GM19240 (cell line): ENCODE data around the gene STK39.

ENCODE experiments used
- DNase-seq: peaks from one replicate; pipeline ENCODE4 v3.0.0; 2011; ENCODE audit warnings: low spot score; ENCODE audit not compliant: insufficient read length

The STK39 gene

GRCh38 chr2:168052773-168053172, 194.6 kb downstream of the STK39 start:
- DNase-seq: no peak

DNA sequence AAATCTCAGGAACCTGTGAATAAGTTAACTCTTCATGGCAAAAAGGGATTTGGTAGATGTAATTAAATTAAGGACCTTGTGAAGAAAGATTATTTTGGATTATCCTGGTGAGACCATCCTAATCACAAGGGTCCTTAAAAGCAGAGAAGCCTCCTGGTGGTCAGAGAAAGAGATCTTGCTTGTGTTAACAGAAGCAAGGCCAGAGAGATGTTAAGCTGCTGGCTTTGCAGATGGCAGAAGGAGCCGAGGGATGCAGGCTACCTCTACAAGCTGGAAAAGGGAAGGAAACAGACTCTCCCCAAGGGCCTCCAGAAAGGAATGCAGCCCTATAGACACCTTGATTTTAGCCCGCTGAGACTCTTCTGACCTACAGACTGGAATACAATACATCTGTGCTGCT, 197.0 kb downstream of the STK39 start:
- no peak for DNase-seq

DNA sequence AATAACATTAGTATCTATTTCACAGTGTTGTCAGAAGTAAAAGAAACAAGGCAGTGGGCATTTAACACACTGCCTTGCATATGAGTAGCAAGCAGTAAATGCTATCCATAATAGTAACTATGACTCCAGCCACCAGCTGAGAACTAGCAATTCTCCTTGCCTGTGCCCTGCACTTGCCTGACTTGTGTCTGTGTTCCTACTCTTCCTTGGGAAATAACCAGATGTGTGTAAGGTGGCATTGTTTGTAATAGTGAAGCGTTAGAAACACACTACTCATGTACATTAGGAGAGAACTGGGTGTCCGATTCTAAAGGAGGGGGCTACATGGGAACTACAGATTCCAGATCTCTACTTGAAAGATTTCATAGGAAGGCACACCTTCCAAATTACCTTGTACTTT, 197.8 kb downstream of the STK39 start:
- no peak for DNase-seq

DNA sequence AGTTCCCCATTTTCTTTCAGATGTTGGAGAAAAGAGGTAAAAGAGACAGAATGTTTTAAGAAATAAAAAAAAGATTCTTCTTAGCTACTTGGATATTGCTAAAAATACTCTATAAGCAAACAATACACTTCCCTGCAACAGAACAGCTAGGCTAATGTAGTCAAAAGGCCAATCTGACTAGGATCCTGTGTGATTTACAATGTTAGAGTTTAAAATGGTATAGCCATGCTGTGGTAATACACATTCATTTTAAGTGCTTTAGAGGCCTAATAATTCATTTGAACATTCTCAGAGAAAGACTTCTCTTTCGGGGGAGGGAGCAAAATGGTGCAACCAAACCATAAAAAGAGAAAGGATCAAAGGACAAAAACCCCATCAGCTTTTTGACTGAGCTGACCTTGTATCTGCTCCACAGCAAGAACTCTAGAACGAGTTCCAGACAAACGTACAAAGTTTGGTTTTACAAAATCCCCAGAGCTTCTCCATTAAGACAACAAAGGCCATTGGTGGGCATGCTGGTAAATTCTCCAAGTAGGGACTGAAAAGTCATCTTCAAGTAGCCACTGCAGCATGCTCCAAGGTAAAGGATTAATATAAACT, 200.2 kb downstream of the STK39 start:
- no peak for DNase-seq

- no peak for DNase-seq
Measured at GRCh38 chr2:168044579-168044978, 202.8 kb downstream of the STK39 start.

- no peak for DNase-seq
Measured at GRCh38 chr2:168044176-168044575, 203.2 kb downstream of the STK39 start.

DNA sequence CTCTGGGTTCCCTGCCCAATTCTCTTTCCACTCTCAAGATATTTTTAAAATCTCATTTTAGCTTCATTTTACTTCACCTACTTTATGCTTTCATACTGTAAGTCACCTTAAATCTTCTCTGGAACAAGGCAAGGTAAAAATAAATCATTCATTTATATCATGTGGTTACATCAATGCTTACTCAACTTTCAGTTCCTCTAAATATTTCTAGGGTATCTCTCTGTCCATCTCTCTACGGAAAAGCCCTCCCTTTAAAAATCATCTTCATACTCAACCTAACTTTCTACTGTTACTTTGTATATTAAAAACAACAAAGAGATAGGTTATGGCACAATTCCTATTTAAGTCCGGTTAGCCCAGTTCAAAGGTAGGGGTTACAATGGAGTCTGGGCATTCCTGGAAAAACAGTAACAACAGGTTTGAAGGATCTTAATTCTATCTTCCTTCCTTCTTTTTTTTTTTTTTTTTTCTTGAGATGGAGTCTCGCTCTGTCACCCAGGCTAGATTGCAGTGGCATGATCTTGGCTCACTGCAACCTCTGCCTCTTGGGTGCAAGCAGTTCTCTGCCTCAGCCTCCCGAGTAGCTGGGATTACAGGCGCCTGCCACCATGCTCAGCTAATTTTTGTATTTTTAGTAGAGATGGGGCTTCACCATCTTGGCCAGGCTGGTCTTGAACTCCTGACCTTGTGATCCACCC, 205.1 kb downstream of the STK39 start:
- peak; percentile 13 for DNase-seq

DNA sequence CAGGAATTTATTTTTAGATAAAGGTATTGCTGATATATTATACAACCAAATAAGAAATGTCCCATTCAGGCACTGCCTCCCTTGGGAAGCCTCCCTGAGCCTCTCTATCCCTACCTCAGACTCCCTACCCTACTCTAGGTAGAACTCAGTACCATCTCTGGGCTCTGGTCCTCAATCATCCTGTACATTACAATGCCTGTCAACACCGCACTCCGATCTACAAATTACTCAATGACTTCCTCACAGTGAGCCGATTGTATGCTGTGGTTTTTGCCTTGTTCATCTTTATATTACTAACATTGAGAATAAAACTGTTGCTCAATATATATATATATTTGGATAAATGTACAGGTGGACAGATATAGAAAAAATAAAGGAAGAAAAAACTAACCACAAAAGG, 207.5 kb downstream of the STK39 start:
- no peak for DNase-seq

GRCh38 chr2:168037778-168038177, 209.6 kb downstream of the STK39 start:
- no peak for DNase-seq

DNA sequence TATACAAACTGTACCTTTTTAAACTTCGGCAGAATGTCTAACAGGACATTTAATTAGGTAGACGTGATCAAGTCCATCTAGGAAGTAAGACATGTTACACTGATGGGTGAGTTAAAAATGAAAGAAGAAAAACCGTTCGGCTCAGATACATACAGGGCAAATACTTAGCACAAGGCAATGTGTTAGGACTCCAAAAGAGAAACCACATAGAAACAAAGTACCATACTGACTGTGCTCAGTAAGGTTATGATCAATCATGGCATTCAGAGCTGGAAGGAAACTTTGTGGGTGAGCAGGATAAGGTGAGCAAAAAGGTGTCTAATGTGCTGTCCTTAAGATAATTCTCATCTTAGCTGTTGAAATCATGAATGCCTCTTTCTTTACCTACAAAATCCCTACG, 211.9 kb downstream of the STK39 start:
- no peak for DNase-seq

DNA sequence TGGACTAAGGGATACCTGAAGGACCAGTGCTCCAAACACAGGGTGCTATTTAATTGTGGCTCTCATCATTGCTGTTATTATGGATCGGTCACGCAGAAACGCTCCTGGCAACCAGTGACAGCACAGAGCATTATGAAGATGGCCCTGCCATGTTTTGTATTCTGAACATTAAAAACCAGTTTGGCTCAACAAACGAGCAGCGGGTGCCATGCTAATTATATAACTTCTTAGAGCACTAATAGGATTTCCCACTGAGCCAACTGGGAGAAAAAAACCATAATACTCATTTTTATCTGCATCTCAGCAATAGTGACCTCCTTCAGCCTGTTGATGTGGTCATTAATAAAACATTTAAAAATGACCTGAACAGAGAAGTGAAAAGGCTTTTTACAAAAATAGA, 212.8 kb downstream of the STK39 start:
- DNase-seq: no peak

DNA sequence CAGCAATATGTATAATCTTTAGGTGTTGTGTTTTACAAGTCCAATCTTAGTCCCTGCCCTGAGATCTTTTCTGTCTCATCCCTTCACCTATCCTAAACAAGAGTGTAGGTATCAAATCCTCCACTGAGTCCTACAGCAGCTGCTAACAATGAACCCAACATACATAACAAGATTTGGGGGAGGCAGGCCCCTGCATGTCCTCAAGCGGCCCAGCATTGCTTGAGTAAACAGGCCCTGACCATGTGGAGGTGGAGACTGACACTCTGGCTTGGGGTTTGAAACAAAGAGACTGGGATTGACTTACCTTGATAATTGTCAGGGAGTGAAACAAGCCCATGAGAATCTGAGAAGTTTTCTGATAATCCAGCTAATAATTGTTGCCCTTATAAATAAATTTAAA, 213.4 kb downstream of the STK39 start:
- no peak for DNase-seq

DNA sequence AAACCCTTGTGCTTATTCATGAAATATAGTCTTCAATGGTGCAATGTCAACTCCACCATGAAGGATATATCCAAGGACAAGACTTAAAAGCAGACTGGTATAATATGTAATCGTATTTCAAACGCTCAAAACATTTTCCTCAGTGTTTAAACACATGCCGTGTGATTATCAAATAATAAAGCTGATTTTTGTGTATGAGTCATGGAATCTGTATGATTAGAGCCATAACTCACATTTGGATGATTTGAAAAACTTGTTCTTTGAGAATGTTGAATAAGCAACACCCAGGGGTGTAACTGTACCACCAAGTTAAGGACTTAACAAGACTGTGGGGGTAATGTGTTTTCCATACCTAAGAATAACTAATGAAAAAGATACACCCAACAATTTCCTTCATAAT, 215.3 kb downstream of the STK39 start:
- DNase-seq: no peak

DNA sequence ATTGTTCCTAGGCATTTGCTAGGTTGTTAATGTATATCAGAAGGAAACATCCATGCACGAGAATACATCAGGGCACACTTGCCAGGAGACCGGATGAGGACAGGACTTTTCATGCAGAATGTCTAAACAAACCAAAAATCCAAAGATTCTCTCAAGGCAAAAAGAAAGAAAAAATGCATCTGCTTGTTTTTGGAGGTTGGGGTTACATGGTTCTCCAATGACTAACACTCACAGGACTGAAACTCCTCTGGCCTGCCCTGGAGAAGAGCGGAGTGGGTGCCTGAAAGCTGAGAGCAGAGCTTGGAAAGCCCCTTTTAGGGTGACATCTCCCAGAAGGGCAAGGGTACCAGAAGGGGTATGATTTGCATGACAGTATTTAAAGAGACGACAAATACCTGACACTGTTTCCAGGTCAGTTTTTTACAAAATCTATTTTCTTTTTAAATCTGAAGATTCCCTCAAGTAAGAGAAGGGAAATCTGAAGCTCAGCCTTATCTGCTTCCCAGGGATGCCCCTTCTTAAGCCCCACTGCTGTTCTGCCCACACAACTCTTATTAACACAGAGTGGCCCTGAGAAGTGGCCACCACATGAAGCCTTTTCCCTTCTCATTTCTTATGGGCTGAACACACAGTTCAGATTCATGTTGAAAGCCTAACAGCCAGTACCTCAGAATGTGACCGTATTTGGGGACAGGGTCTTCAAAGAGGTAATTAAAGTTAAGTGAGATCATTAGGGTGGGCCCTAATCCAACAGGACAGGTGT, 216.4 kb downstream of the STK39 start:
- DNase-seq: no peak

- DNase-seq: no peak
Measured at GRCh38 chr2:168029071-168029470, 218.3 kb downstream of the STK39 start.

DNA sequence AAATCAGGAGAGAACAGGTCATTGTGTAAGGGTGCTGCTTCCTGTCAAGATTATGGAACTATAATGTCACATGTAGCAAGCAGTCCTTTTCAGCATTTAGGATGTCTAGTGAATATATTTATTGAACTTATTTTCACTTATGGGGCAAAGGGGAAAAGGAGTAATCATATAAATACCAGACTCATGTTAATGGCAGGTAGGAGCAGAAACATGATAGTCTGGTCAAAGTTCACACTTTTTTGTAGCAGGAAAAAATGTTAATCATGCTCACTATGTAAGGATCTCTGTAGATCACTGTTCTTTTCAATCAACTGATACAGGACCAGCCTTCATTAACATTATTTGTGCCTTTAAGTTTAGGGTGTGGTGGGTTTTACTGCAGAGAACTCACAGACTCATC, 219.0 kb downstream of the STK39 start:
- DNase-seq: no peak

GRCh38 chr2:168025487-168026202, 221.8 kb downstream of the STK39 start:
- no peak for DNase-seq

- DNase-seq: no peak
Measured at GRCh38 chr2:168024459-168024858, 222.9 kb downstream of the STK39 start.

DNA sequence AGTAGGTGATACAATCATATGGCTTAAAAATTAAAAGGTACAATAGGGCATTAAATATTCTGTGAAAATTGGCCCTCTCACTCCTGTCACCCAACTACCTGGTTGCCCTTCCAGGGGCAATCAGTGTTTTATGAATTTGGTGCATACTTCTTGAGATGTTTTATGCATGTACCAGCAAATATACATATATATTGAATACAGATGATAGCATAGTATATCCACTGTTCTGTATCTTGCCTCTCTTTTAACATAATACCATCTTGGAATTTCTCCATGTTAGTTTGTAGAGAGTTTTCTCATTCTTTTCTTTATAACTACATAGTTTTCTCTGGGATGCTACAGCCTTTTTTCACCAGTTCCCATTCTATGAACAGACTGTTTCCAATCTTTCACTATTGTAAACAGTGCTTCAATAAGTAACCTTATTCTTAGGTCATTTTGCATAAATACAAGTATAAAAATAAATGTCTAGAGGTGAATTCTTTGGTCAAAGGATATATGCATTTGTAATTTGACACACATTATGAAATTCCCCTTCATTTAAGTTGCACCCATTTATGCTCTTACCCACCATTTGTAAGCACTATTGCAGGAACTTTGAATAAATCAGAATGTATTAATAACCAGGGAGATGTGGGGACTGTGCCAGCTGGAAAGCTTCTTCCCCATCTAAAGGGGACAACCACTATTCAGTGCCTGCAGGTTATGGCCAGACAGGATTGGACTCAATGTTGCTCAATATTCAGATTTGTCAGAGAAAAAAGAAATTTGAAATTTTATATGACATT, 225.4 kb downstream of the STK39 start:
- no peak for DNase-seq

DNA sequence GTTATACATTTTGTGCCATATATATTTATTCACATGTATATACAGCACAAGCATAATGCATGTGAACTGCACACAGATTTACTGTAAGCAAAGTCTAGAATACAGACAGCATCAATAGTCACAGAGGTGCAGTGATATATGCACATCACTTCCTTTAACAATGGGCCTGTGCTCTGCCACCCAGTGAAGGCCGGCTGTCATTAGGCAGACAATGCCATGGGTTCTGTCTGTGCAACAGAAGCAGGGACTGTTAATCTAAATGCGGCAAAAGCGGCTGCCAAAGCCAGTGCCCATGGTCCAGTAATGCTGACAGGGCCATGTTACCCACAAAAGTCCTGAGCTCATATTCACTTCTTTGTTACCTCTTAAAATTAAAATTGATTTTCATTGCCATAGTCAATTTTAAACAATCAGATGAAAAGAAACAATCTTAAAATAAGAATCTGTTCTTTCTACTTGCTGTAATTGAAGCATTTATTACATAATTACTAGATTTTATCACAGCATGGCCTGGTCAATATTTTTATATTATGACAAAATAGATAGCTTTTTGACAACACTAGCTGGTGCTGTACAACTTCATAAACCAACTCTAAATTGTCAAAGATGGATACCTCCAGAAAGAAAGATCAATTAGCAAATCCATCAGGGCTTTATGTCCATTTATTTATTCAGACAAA, 232.0 kb downstream of the STK39 start:
- DNase-seq: no peak

- no peak for DNase-seq
Measured at GRCh38 chr2:168009900-168010299, 237.5 kb downstream of the STK39 start.
